Heart left ventricle (tissue), 16 donors: ENCODE data around the gene MYORG. TPM values are rescaled to one million over a fixed set of nuclear protein-coding genes. Genes with fewer than 3 reads are reported as not detected.

ENCODE experiments used
- ATAC-seq, 4 donors: fragments of 200-7000 bp; cut with Tn5 transposase; one replicate each; pipeline ENCODE4 v1.9.1; 2020 to 2022; ENCODE audit warnings: moderate library complexity in 4 of 4, mild to moderate bottlenecking in 3 of 4, moderate number of reproducible peaks in 1 of 4
- DNase-seq, 5 donors: peaks; one replicate each; pipeline ENCODE4 v3.0.0-alpha.2; 2020
- H3K27ac ChIP-seq, 12 donors: fragments of 200-600 bp; sonication (generic) in 4 of 12; one replicate each; pipeline versions ENCODE4 v1.5.0 to v1.8.0; 2016 to 2022; ENCODE audit warnings: mild to moderate bottlenecking in 2 of 12
- H3K27me3 ChIP-seq, 9 donors: fragments of 200-600 bp; sonication (generic) in 2 of 9; one replicate each; pipeline versions ENCODE4 v1.5.1 to v1.8.0; 2016 to 2022; ENCODE audit warnings: mild to moderate bottlenecking in 3 of 9
- H3K36me3 ChIP-seq, 9 donors: fragments of 200-600 bp; sonication (generic) in 2 of 9; one replicate each; pipeline versions ENCODE4 v1.5.0 to v1.8.0; 2018 to 2022; ENCODE audit warnings: mild to moderate bottlenecking in 2 of 9
- H3K4me1 ChIP-seq, 12 donors: fragments of 200-600 bp; sonication (generic) in 4 of 12; one replicate each; pipeline versions ENCODE4 v1.5.0 to v1.8.0; 2016 to 2022; ENCODE audit warnings: mild to moderate bottlenecking in 3 of 12
- H3K4me3 ChIP-seq, 12 donors: fragments of 200-600 bp; sonication (generic) in 4 of 12; one replicate each; pipeline versions ENCODE4 v1.5.0 to v1.8.0; 2017 to 2022; ENCODE audit warnings: mild to moderate bottlenecking in 9 of 12, moderate library complexity in 4 of 12
- H3K9me3 ChIP-seq, 12 donors: fragments of 200-600 bp; sonication (generic) in 4 of 12; one replicate each; pipeline versions ENCODE4 v1.5.0 to v1.8.0; 2016 to 2022; ENCODE audit warnings: mild to moderate bottlenecking in 1 of 12
- POLR2A ChIP-seq, 2 donors: fragments of 450-650 bp; IDR thresholded peaks; one replicate each; pipeline ENCODE4 v1.6.1; 2017; ENCODE audit warnings: antibody characterized with exemption in 2 of 2, mild to moderate bottlenecking in 2 of 2, moderate library complexity in 2 of 2
- WGBS, 4 donors: extraction: QIAGEN DNeasy Blood & Tissue Kit in 2 of 4; methylation state at CpG; one replicate each; pipeline versions ENCODE4 v1.1.5 to v1.1.7; 2013 to 2018; 5-methylcytosine and 5-hydroxymethylcytosine counted together
- intact Hi-C, 10 donors: fragments of 100-400 bp; cut with DNase I; formaldehyde crosslinking; loops; one replicate each; pipeline versions ENCODE4 v1.11.1 to v1.14.2; 2022
- polyA plus RNA-seq, 2 donors: library from polyadenylated mRNA; stranded (reverse); fragments of 200-250 nt; gene quantifications; one replicate each; pipeline ENCODE4 v1.2.3, GENCODE V29; 2013
- total RNA-seq, 9 donors: library from RNA; depleted of rRNA in 2 of 9; stranded (reverse); fragments of >200 nt in 2 of 9; fragmentation: NEBNext Ultra II Directional in 3 of 9; extraction: Animal tissue kit (Norgen Biotek cat#: 25700) in 3 of 9; gene quantifications; one replicate each; pipeline versions ENCODE4 v1.1.0 to v1.2.4, GENCODE V29; 2016 to 2023
- TF ChIP-seq, protein P1 (sequence below), 12 donors: fragments of 200-600 bp; sonication (generic) in 4 of 12; IDR thresholded peaks; one replicate each; pipeline versions ENCODE4 v1.5.0 to v1.8.0; 2018 to 2022; ENCODE audit warnings: antibody characterized with exemption in 12 of 12, mild to moderate bottlenecking in 5 of 12
- donor health status: ischemic (EF 13 %, LVEDD 7.1; RV severe dilation, severe dysfunction).
- donor health status: healthy with polysubstance abuse.
- donor health status: DM: no; HTN: yes; CAD: no.
- donor health status: DM: no; HTN: no; CAD: no.
- donor health status: ischemic (EF 25% LVEDD 6.9; RV normal size, moderate dysfunction).
- donor health status: ischemic (EF 25% LVEDD 5.7; RV mildly dilated, moderate dysfunction).
- donor health status: healthy.
- donor health status: DM: yes; HTN: yes; CAD: no.
- donor health status: ischemic (EF 35%, LVEDD 5.7; RV mildly dilated, moderate dysfunction).
- donor health status: nonischemic (EF 11% LVEDD 7.7; RV severe dilation, severe dysfunction).
- donor health status: DM: yes; HTN: yes; CAD: no.
- donor health status: PGD.
- donor health status: ischemic (EF 29% LVEDD 5.4; RV normal size, mild dysfunction).
- donor health status: nonischemic (EF 23%, LVEDD 6.1; RV moderate dilation, normal function).

MYORG gene
- total and polyA plus RNA-seq, 11 donors = 1.3 to 10.2 (median 6.1) TPM

DNA sequence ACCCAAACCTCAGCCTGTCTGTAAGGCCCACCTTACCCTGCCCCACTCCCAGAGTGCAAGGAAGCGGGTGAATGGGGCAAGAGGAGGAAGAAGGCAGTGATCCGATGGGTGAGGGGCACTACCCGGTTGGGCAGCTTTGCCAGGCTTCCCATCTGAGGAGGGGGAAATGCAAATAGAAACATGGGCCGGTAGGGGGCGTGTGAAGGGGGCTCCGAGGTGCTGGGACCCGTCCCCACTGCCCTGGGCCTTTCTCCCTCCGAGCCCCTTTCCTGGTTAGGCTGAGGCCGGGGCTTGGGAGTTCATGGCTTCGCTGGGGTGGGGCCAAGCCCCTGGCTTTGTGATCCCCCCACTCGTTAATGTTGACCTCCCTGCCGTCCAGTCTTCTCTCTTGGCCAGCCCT is 23.6 kb upstream of the MYORG start:
- Histone ChIP-seq H3K9me3 (no peaks in the 10 kb centered on the region), H3K27ac (no peak overlapping the region), H3K4me1 (peaks cover 0 to 6% (median 0%) of the 10 kb centered on the region in 12 donors), H3K4me3 (no peak overlapping the region), H3K27me3 (no peaks in the 10 kb centered on the region), H3K36me3 (peaks cover 3 to 86% (median 66%) of the 10 kb centered on the region in 9 donors)
- no peak for DNase-seq
- intact Hi-C loops = loop anchor here (5.0 to 10.0 kb wide), 7 partner anchors 37 to 195 kb away; no protein-coding TSS in a partner anchor
- 68 to 77% (median 74%) methylated on average over 9 to 12 of the region's 12 CpGs for WGBS, 4 donors
- no peak for TF ChIP-seq POLR2A (IDR thresholded peaks at IDR 0.05)
- TF ChIP-seq, protein P1, sequence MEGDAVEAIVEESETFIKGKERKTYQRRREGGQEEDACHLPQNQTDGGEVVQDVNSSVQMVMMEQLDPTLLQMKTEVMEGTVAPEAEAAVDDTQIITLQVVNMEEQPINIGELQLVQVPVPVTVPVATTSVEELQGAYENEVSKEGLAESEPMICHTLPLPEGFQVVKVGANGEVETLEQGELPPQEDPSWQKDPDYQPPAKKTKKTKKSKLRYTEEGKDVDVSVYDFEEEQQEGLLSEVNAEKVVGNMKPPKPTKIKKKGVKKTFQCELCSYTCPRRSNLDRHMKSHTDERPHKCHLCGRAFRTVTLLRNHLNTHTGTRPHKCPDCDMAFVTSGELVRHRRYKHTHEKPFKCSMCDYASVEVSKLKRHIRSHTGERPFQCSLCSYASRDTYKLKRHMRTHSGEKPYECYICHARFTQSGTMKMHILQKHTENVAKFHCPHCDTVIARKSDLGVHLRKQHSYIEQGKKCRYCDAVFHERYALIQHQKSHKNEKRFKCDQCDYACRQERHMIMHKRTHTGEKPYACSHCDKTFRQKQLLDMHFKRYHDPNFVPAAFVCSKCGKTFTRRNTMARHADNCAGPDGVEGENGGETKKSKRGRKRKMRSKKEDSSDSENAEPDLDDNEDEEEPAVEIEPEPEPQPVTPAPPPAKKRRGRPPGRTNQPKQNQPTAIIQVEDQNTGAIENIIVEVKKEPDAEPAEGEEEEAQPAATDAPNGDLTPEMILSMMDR (IDR thresholded peaks at IDR 0.05) = no peak
- ATAC-seq = no peak

DNA sequence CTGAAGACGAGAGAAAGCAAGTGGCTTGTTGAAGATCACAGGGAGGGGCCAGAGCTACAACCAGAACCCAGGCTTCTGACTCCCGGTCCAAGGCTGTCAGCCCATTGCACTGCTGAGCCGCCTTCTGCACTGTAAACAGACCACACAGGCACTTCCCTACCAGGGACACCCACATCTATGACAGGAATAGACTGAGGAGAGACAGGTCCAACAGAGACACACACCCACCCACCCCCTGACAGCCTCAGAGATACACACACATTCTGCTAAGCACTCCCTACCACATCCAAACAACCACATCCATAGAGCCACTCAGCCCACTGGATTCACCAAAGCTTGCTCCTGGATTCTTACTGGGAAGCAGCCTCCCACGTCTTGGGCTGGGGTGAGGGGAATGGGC is 23.0 kb upstream of the MYORG start:
- peaks cover 3 to 80% (median 61%) of the 10 kb centered on the region in 9 donors for H3K36me3 ChIP-seq
- H3K27me3 ChIP-seq = no peaks in the 10 kb centered on the region
- no peak for TF ChIP-seq POLR2A (IDR thresholded peaks at IDR 0.05)
- TF ChIP-seq, protein P1 (IDR thresholded peaks at IDR 0.05) = no peak
- DNase-seq (no peak), ATAC-seq (no peak)
- WGBS, 4 donors = 81 to 94% (median 89%) methylated on average over 4 of the region's 4 CpGs
- peaks cover 0 to 6% (median 0%) of the 10 kb centered on the region in 12 donors for H3K4me1 ChIP-seq
- H3K4me3 ChIP-seq = no peak overlapping the region
- intact Hi-C loops = loop anchor here (5.0 to 10.0 kb wide), 8 partner anchors 33 to 195 kb away; no protein-coding TSS in a partner anchor
- H3K27ac ChIP-seq = no peak overlapping the region
- H3K9me3 ChIP-seq = no peaks in the 10 kb centered on the region

GRCh38 chr9:34398875-34399274 is 22.2 kb upstream of the MYORG start:
- ATAC-seq (peak in 1 of 4 donors; percentile 8), DNase-seq (no peak)
- no peaks in the 10 kb centered on the region for H3K9me3 ChIP-seq
- peaks cover 3 to 72% (median 54%) of the 10 kb centered on the region in 9 donors for H3K36me3 ChIP-seq
- TF ChIP-seq, protein P1 (IDR thresholded peaks at IDR 0.05) = no peak
- no peak for TF ChIP-seq POLR2A (IDR thresholded peaks at IDR 0.05)
- H3K4me3 ChIP-seq = no peak overlapping the region
- intact Hi-C loops = loop anchor here in 1 of 10 donors (5.0 kb wide), 1 partner anchor 33 kb away; no protein-coding TSS in a partner anchor
- peaks cover 0 to 5% (median 0%) of the 10 kb centered on the region in 12 donors for H3K4me1 ChIP-seq
- H3K27me3 ChIP-seq = no peaks in the 10 kb centered on the region
- WGBS, 4 donors = 89 to 100% (median 100%) methylated on average over 1 of the region's 1 CpG
- no peak overlapping the region for H3K27ac ChIP-seq

GRCh38 chr9:34396276-34397214 is 19.8 kb upstream of the MYORG start:
- no peaks in the 10 kb centered on the region for H3K9me3 ChIP-seq
- peaks cover 0 to 8% (median 0%) of the 10 kb centered on the region in 12 donors for H3K4me1 ChIP-seq
- intact Hi-C loops = loop anchor here in 1 of 10 donors (5.0 kb wide), 1 partner anchor 36 kb away; no protein-coding TSS in a partner anchor
- no peak for TF ChIP-seq POLR2A (IDR thresholded peaks at IDR 0.05)
- ATAC-seq = no peak
- peaks cover 0 to 48% (median 32%) of the 10 kb centered on the region in 9 donors for H3K36me3 ChIP-seq
- WGBS, 4 donors = 76 to 80% (median 77%) methylated on average over 7 of the region's 7 CpGs
- H3K4me3 ChIP-seq = no peak overlapping the region
- H3K27ac ChIP-seq = no peak overlapping the region
- no peak for DNase-seq
- H3K27me3 ChIP-seq = no peaks in the 10 kb centered on the region
